Raji (cell line): ENCODE measurements around the gene MGMT.

Experiments used
- POLR2A ChIP-seq: IDR thresholded peaks from 2 replicates; pipeline ENCODE4 v1.6.1; 2011; ENCODE audit warnings: low read depth, low read length, control low read depth; ENCODE audit not compliant: insufficient read depth

The MGMT gene

GRCh38 chr10:129466703-129467358 lies at the start of gene MGMT:
Gene MGMT, plus strand, starts transcription at chr10:129467241.
- TF ChIP-seq POLR2A: peak; percentile 71

- no peak for TF ChIP-seq POLR2A
Observed at GRCh38 chr10:129417870-129418269, 49.2 kb upstream of the MGMT start.

GRCh38 chr10:129418496-129419225 lies 48.4 kb upstream of the MGMT start:
- no peak for TF ChIP-seq POLR2A

GRCh38 chr10:129419397-129419796 lies 47.6 kb upstream of the MGMT start:
- TF ChIP-seq POLR2A: no peak

- no peak for TF ChIP-seq POLR2A
Observed at GRCh38 chr10:129421399-129422010, 45.5 kb upstream of the MGMT start.

GRCh38 chr10:129424978-129425377 lies 42.1 kb upstream of the MGMT start:
- TF ChIP-seq POLR2A: no peak

GRCh38 chr10:129426606-129427005 lies 40.4 kb upstream of the MGMT start:
- TF ChIP-seq POLR2A: no peak

- TF ChIP-seq POLR2A: no peak
Observed at GRCh38 chr10:129433266-129433665, 33.8 kb upstream of the MGMT start.

GRCh38 chr10:129438024-129438423 lies 29.0 kb upstream of the MGMT start:
- no peak for TF ChIP-seq POLR2A

- no peak for TF ChIP-seq POLR2A
Observed at GRCh38 chr10:129440247-129440646, 26.8 kb upstream of the MGMT start.

GRCh38 chr10:129440722-129441316 lies 26.2 kb upstream of the MGMT start:
- no peak for TF ChIP-seq POLR2A

- no peak for TF ChIP-seq POLR2A
Observed at GRCh38 chr10:129441372-129442009, 25.6 kb upstream of the MGMT start.

GRCh38 chr10:129442866-129443265 lies 24.2 kb upstream of the MGMT start:
- TF ChIP-seq POLR2A: no peak

- TF ChIP-seq POLR2A: no peak
Observed at GRCh38 chr10:129444359-129444758, 22.7 kb upstream of the MGMT start.
